Liver (tissue), 3 donors: ENCODE results near the gene ABHD2.

Experiments used
- ATF3 ChIP-seq: IDR thresholded peaks from 2 replicates; pipeline ENCODE4 v1.6.1; 2016; ENCODE audit warnings: antibody characterized with exemption
- CTCF ChIP-seq: fragments of 150-350 bp; IDR thresholded peaks from 2 replicates; pipeline ENCODE4 v1.5.1; 2017; ENCODE audit warnings: improper control_type of control experiment, low read depth, low read length; ENCODE audit not compliant: missing input control
- EGR1 ChIP-seq, 2 donors: IDR thresholded peaks; 2 replicates each; pipeline ENCODE4 v1.6.1; 2016 to 2018; ENCODE audit warnings: antibody characterized with exemption in 2 of 2, low read depth in 2 of 2
- FOXA1 ChIP-seq: IDR thresholded peaks from 2 replicates; pipeline ENCODE4 v1.6.1; 2016; ENCODE audit warnings: antibody characterized with exemption
- GABPA ChIP-seq, 2 donors: IDR thresholded peaks in 1 of 2; conservative IDR thresholded peaks in 1 of 2; 2 replicates each; pipeline ENCODE4 v1.6.1; 2016; ENCODE audit warnings: antibody characterized with exemption in 2 of 2, mild to moderate bottlenecking in 1 of 2, moderate library complexity in 1 of 2
- HNF4A ChIP-seq, 2 donors: conservative IDR thresholded peaks; 2 replicates each; pipeline ENCODE4 v1.6.1; 2016; ENCODE audit warnings: antibody characterized with exemption in 2 of 2, mild to moderate bottlenecking in 2 of 2
- JUND ChIP-seq, 2 donors: IDR thresholded peaks; 2 replicates each; pipeline ENCODE4 v1.6.1; 2016; ENCODE audit warnings: antibody characterized with exemption in 2 of 2
- MAX ChIP-seq: IDR thresholded peaks from 2 replicates; pipeline ENCODE4 v1.6.1; 2016; ENCODE audit warnings: antibody characterized with exemption
- RAD21 ChIP-seq, 2 donors: IDR thresholded peaks; 2 replicates each; pipeline ENCODE4 v1.6.1; 2016; ENCODE audit warnings: antibody characterized with exemption in 2 of 2, mild to moderate bottlenecking in 2 of 2
- REST ChIP-seq: IDR thresholded peaks from 2 replicates; pipeline ENCODE4 v1.6.1; 2016; ENCODE audit warnings: antibody characterized with exemption, mild to moderate bottlenecking
- SP1 ChIP-seq: IDR thresholded peaks from 2 replicates; pipeline ENCODE4 v1.6.1; 2018; ENCODE audit warnings: antibody characterized with exemption, mild to moderate bottlenecking
- TAF1 ChIP-seq: conservative IDR thresholded peaks from 2 replicates; pipeline ENCODE4 v1.6.1; 2016; ENCODE audit warnings: antibody characterized with exemption, mild to moderate bottlenecking
- YY1 ChIP-seq: IDR thresholded peaks from 2 replicates; pipeline ENCODE4 v1.6.1; 2016; ENCODE audit warnings: antibody characterized with exemption, mild to moderate bottlenecking
- donor health status: healthy.
- donor health status: healthy.

DNA sequence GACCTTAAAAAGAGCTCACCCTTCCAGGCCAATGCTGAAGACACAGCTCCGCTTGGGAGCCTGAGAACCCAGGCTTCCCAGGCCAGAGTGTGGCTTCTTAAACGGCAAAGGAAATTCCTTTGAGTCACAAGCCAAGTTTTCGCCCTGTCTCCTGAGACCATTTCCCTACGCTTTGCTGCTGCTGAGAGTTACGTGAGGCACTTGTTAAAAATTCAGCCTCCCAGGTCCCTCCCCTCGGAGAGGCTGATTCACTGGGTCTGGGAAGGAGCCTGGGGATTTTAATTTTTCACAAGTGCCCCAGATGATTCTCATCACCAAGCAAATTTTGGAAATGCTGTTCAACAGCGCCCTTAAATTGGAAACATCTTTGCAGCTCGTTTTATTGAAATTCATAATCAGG is 107.6 kb downstream of the ABHD2 start:
- no peak for TF ChIP-seq JUND (IDR thresholded peaks at IDR 0.05)
- TF ChIP-seq CTCF, result no peak
- TF ChIP-seq YY1, result no peak
- TF ChIP-seq ATF3, result no peak
- no peak for TF ChIP-seq RAD21 (IDR thresholded peaks at IDR 0.05)
- no peak for TF ChIP-seq REST
- TF ChIP-seq FOXA1, result no peak
- TF ChIP-seq GABPA (IDR thresholded peaks at IDR 0.05 in 1 of 2, conservative IDR thresholded peaks at IDR 0.05 in 1 of 2), result no peak
- TF ChIP-seq EGR1 (IDR thresholded peaks at IDR 0.05; ENCODE audit: low read depth in 2 of 2), result no peak
- no peak for TF ChIP-seq TAF1
- TF ChIP-seq MAX, result no peak
- no peak for TF ChIP-seq HNF4A (conservative IDR thresholded peaks at IDR 0.05)
- TF ChIP-seq SP1, result no peak
